Activated naive CD8-positive, alpha-beta T cell treated with anti-CD3 and anti-CD28 coated beads, Interleukin-2, amount 50 U/mL, for 24 hours (primary cell): Measurements from ENCODE around the gene TMEM120B.

ENCODE experiments used
- ATAC-seq: fragments of 150-1000 bp; cut with Tn5 transposase; one replicate; pipeline ENCODE4 v1.10.0; 2021
- DNase-seq: peaks from one replicate; pipeline ENCODE4 v3.0.0; 2021
- H3K27ac Mint-ChIP-seq: one replicate; pipeline ENCODE4 v1.8.0; 2021; ENCODE audit warnings: mild to moderate bottlenecking, mixed read lengths
- H3K27me3 Mint-ChIP-seq: one replicate; pipeline ENCODE4 v1.8.0; 2021; ENCODE audit warnings: mixed read lengths
- H3K36me3 Mint-ChIP-seq: one replicate; pipeline ENCODE4 v1.8.0; 2021; ENCODE audit warnings: low read depth, mixed read lengths
- H3K4me1 Mint-ChIP-seq: one replicate; pipeline ENCODE4 v1.8.0; 2021; ENCODE audit warnings: mixed read lengths
- H3K4me3 Mint-ChIP-seq: one replicate; pipeline ENCODE4 v1.8.0; 2021; ENCODE audit warnings: mild to moderate bottlenecking, moderate library complexity, mixed read lengths
- H3K9me3 Mint-ChIP-seq: one replicate; pipeline ENCODE4 v1.8.0; 2021; ENCODE audit warnings: mixed read lengths

Gene TMEM120B

GRCh38 chr12:121769297-121769830, 56.8 kb downstream of the TMEM120B start:
- Mint-ChIP-seq H3K9me3 (no peaks in the 10 kb centered on the region), H3K4me1 (peaks cover 7% of the 10 kb centered on the region), H3K4me3 (no peak overlapping the region), H3K27ac (no peak overlapping the region), H3K27me3 (no peaks in the 10 kb centered on the region), H3K36me3 (peaks cover 3% of the 10 kb centered on the region)
- no peak for DNase-seq
- no peak for ATAC-seq

- Mint-ChIP-seq H3K4me3 (no peak overlapping the region), H3K27me3 (no peaks in the 10 kb centered on the region), H3K4me1 (peaks cover 7% of the 10 kb centered on the region), H3K27ac (no peak overlapping the region), H3K9me3 (no peaks in the 10 kb centered on the region), H3K36me3 (peaks cover 3% of the 10 kb centered on the region)
- ATAC-seq (no peak), DNase-seq (no peak)
These were observed 57.3 kb downstream of the TMEM120B start for GRCh38 chr12:121769831-121770301.

GRCh38 chr12:121770388-121770787, 57.8 kb downstream of the TMEM120B start:
- no peaks in the 10 kb centered on the region for H3K27me3 Mint-ChIP-seq
- peaks cover 3% of the 10 kb centered on the region for H3K36me3 Mint-ChIP-seq
- H3K27ac Mint-ChIP-seq, result no peak overlapping the region
- no peak overlapping the region for H3K4me3 Mint-ChIP-seq
- ATAC-seq, result no peak
- no peaks in the 10 kb centered on the region for H3K9me3 Mint-ChIP-seq
- H3K4me1 Mint-ChIP-seq, result peaks cover 7% of the 10 kb centered on the region
- DNase-seq, result no peak

GRCh38 chr12:121770813-121771625, 58.5 kb downstream of the TMEM120B start:
- Mint-ChIP-seq H3K27ac (no peak overlapping the region), H3K4me1 (peaks cover 7% of the 10 kb centered on the region), H3K4me3 (no peak overlapping the region), H3K36me3 (no peaks in the 10 kb centered on the region), H3K27me3 (no peaks in the 10 kb centered on the region), H3K9me3 (no peaks in the 10 kb centered on the region)
- DNase-seq, result no peak
- no peak for ATAC-seq

GRCh38 chr12:121773011-121773777, 60.6 kb downstream of the TMEM120B start:
- ATAC-seq (peak; percentile 81), DNase-seq (peak; percentile 82)
- no peaks in the 10 kb centered on the region for H3K27me3 Mint-ChIP-seq
- no peaks in the 10 kb centered on the region for H3K9me3 Mint-ChIP-seq
- no peak overlapping the region for H3K27ac Mint-ChIP-seq
- peaks cover 11% of the 10 kb centered on the region for H3K4me1 Mint-ChIP-seq
- H3K36me3 Mint-ChIP-seq, result no peaks in the 10 kb centered on the region
- H3K4me3 Mint-ChIP-seq, result no peak overlapping the region

GRCh38 chr12:121774968-121775474, 62.5 kb downstream of the TMEM120B start:
- Mint-ChIP-seq H3K36me3 (peaks cover 13% of the 10 kb centered on the region), H3K27ac (no peak overlapping the region), H3K9me3 (no peaks in the 10 kb centered on the region), H3K4me1 (peaks cover 17% of the 10 kb centered on the region), H3K4me3 (no peak overlapping the region), H3K27me3 (no peaks in the 10 kb centered on the region)
- ATAC-seq, result no peak
- DNase-seq, result no peak

GRCh38 chr12:121775501-121775900, 62.9 kb downstream of the TMEM120B start:
- ATAC-seq (no peak), DNase-seq (no peak)
- Mint-ChIP-seq H3K27me3 (no peaks in the 10 kb centered on the region), H3K4me1 (peaks cover 20% of the 10 kb centered on the region), H3K27ac (no peak overlapping the region), H3K9me3 (no peaks in the 10 kb centered on the region), H3K36me3 (peaks cover 17% of the 10 kb centered on the region), H3K4me3 (no peak overlapping the region)

- ATAC-seq (peak; percentile 62), DNase-seq (peak; percentile 96)
- Mint-ChIP-seq H3K36me3 (peaks cover 22% of the 10 kb centered on the region), H3K27ac (peak overlapping the region; percentile 49), H3K9me3 (no peaks in the 10 kb centered on the region), H3K4me3 (no peak overlapping the region), H3K4me1 (peaks cover 28% of the 10 kb centered on the region), H3K27me3 (no peaks in the 10 kb centered on the region)
These were observed 63.9 kb downstream of the TMEM120B start for GRCh38 chr12:121776190-121777098.

GRCh38 chr12:121778567-121779421, 66.2 kb downstream of the TMEM120B start:
- DNase-seq, result no peak
- no peaks in the 10 kb centered on the region for H3K27me3 Mint-ChIP-seq
- peak overlapping the region; percentile 68 for H3K27ac Mint-ChIP-seq
- peaks cover 45% of the 10 kb centered on the region for H3K4me1 Mint-ChIP-seq
- H3K36me3 Mint-ChIP-seq, result peaks cover 31% of the 10 kb centered on the region
- no peaks in the 10 kb centered on the region for H3K9me3 Mint-ChIP-seq
- H3K4me3 Mint-ChIP-seq, result peak overlapping the region; percentile 34
- no peak for ATAC-seq

- H3K27ac Mint-ChIP-seq, result peak overlapping the region; percentile 27
- peaks cover 34% of the 10 kb centered on the region for H3K36me3 Mint-ChIP-seq
These were observed 66.9 kb downstream of the TMEM120B start for GRCh38 chr12:121779422-121779895.

GRCh38 chr12:121780429-121780828, 67.9 kb downstream of the TMEM120B start:
- Mint-ChIP-seq H3K36me3 (peaks cover 39% of the 10 kb centered on the region), H3K9me3 (no peaks in the 10 kb centered on the region), H3K4me3 (no peak overlapping the region), H3K27me3 (no peaks in the 10 kb centered on the region), H3K27ac (peak overlapping the region; percentile 95), H3K4me1 (peaks cover 61% of the 10 kb centered on the region)
- no peak for DNase-seq
- ATAC-seq, result no peak

More at GRCh38 chr12:121779422-121779895, 66.9 kb downstream of the TMEM120B start:
- H3K4me1 Mint-ChIP-seq, result peaks cover 52% of the 10 kb centered on the region
- H3K27me3 Mint-ChIP-seq, result no peaks in the 10 kb centered on the region
- H3K9me3 Mint-ChIP-seq, result no peaks in the 10 kb centered on the region
- DNase-seq (no peak), ATAC-seq (no peak)
- no peak overlapping the region for H3K4me3 Mint-ChIP-seq

GRCh38 chr12:121781484-121781997, 69.0 kb downstream of the TMEM120B start:
- H3K9me3 Mint-ChIP-seq, result no peaks in the 10 kb centered on the region
- no peak for ATAC-seq

More at GRCh38 chr12:121781484-121781997, 69.0 kb downstream of the TMEM120B start:
- DNase-seq, result no peak
- peak overlapping the region; percentile 95 for H3K27ac Mint-ChIP-seq
- peaks cover 41% of the 10 kb centered on the region for H3K36me3 Mint-ChIP-seq
- H3K4me3 Mint-ChIP-seq, result peak overlapping the region; percentile 70
- H3K4me1 Mint-ChIP-seq, result peaks cover 67% of the 10 kb centered on the region
- H3K27me3 Mint-ChIP-seq, result no peaks in the 10 kb centered on the region
